ENCODE results near the gene ARMC2.

DNA sequence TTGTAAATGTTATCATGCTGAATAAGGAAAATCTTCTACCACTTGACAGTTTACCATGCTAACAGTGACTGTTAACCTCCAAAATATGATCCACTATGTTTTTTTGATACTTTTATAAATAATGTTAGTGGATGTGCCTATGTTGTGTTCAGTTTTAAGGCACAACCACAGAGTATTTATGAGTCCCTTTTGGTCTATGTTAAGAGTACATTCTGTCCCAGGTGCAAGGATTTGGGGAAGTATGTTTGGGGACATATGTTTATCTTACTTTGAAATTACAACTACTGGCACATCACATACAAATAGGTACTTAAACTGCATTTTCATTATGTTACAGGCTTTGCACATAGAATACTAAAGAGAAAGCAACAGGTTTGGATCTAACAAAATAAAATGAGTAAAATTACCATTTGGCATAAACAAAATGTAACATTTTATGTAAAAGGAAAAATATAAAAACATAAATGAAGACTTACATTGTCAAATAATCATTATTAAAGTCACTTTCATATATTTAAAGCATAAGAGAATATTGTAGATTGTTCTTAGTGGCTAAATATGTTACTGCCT is 175.2 kb downstream of the ARMC2 start:
- TF ChIP-seq POLR2A (IDR thresholded peaks at IDR 0.05; ENCODE audit: low read length) (no peak), GATA1 (IDR thresholded peaks at IDR 0.05; ENCODE audit: low read depth, low read length) (no peak)

Measured in erythroblast (primary cell).